Middle frontal gyrus (tissue), 1 donor: ENCODE data around the gene PLSCR3.

Source experiments
- DNase-seq: peaks from one replicate; pipeline ENCODE4 v3.0.0-alpha.2; 2015; ENCODE audit warnings: low spot score; ENCODE audit errors: extremely low spot score

Gene PLSCR3

GRCh38 chr17:7407082-7407481 is 12.8 kb upstream of the PLSCR3 start:
- no peak for DNase-seq

GRCh38 chr17:7406235-7406825 is 12.0 kb upstream of the PLSCR3 start:
- DNase-seq: no peak

GRCh38 chr17:7405350-7406234 is 11.3 kb upstream of the PLSCR3 start:
- no peak for DNase-seq

- DNase-seq: no peak
Measured at GRCh38 chr17:7404737-7405349, 10.5 kb upstream of the PLSCR3 start.

- DNase-seq: peak; percentile 99
Measured at GRCh38 chr17:7403977-7404736, 9.8 kb upstream of the PLSCR3 start, which contains the start of gene TMEM256. Gene TMEM256, minus strand, starts transcription at chr17:7404097. Its CDS starts 13 bp downstream, at chr17:7404084.

- DNase-seq: no peak
Measured at GRCh38 chr17:7403727-7403976, 9.3 kb upstream of the PLSCR3 start.

GRCh38 chr17:7403043-7403726 is 8.9 kb upstream of the PLSCR3 start:
- no peak for DNase-seq

- DNase-seq: no peak
Measured at GRCh38 chr17:7398612-7399011, 4.3 kb upstream of the PLSCR3 start.

GRCh38 chr17:7396147-7396546 is 1.8 kb upstream of the PLSCR3 start:
- no peak for DNase-seq

GRCh38 chr17:7393613-7394451 is 493 bp downstream of the PLSCR3 start:
- no peak for DNase-seq

- DNase-seq: no peak
Measured at GRCh38 chr17:7392696-7393612, 1.4 kb downstream of the PLSCR3 start.

- DNase-seq: no peak
Measured at GRCh38 chr17:7391307-7391706, 3.0 kb downstream of the PLSCR3 start.

GRCh38 chr17:7389924-7390910 is 4.1 kb downstream of the PLSCR3 start:
- no peak for DNase-seq

- DNase-seq: no peak
Measured at GRCh38 chr17:7388856-7389255, 5.5 kb downstream of the PLSCR3 start.

- no peak for DNase-seq
Measured at GRCh38 chr17:7384489-7385081, 9.7 kb downstream of the PLSCR3 start.

- DNase-seq: no peak
Measured at GRCh38 chr17:7383742-7384488, 10.4 kb downstream of the PLSCR3 start.

- no peak for DNase-seq
Measured at GRCh38 chr17:7383371-7383741, 11.0 kb downstream of the PLSCR3 start.
